Mammary epithelial cell (primary cell): Measurements from ENCODE around the gene TEX54.

Source experiments
- CTCF ChIP-seq, 2 donors: IDR thresholded peaks in 1 of 2; conservative IDR thresholded peaks in 1 of 2; 2 replicates each; pipeline ENCODE4 v1.5.1; 2011 to 2012; ENCODE audit warnings: inconsistent platforms in 2 of 2, low read length in 2 of 2, mild to moderate bottlenecking in 2 of 2, control low read depth in 1 of 2, low read depth in 1 of 2; ENCODE audit not compliant: insufficient read depth in 1 of 2; ENCODE audit errors: extremely low read depth in 1 of 2
- EZH2 ChIP-seq: IDR thresholded peaks from 2 replicates; pipeline ENCODE4 v1.6.1; 2012; ENCODE audit warnings: low read length, inconsistent platforms, borderline replicate concordance

GRCh38 chr11:62830904-62831519 is 1.6 kb downstream of the TEX54 start:
- TF ChIP-seq CTCF (conservative IDR thresholded peaks at IDR 0.05 in 1 of 2, IDR thresholded peaks at IDR 0.05 in 1 of 2; ENCODE audit: extremely low read depth in 1 of 2, insufficient read depth in 1 of 2, low read depth in 1 of 2, low read length in 2 of 2), result no peak
- TF ChIP-seq EZH2, result no peak
